Erythroblast (primary cell): ENCODE results near the gene UBE2F.

ENCODE experiments used
- GATA1 ChIP-seq: IDR thresholded peaks from 2 replicates; pipeline ENCODE4 v1.6.1; 2011; ENCODE audit warnings: low read depth, mild to moderate bottlenecking, control low read depth, low read length, moderate library complexity
- POLR2A ChIP-seq: IDR thresholded peaks from 2 replicates; pipeline ENCODE4 v1.6.1; 2011; ENCODE audit warnings: mild to moderate bottlenecking, low read length

DNA sequence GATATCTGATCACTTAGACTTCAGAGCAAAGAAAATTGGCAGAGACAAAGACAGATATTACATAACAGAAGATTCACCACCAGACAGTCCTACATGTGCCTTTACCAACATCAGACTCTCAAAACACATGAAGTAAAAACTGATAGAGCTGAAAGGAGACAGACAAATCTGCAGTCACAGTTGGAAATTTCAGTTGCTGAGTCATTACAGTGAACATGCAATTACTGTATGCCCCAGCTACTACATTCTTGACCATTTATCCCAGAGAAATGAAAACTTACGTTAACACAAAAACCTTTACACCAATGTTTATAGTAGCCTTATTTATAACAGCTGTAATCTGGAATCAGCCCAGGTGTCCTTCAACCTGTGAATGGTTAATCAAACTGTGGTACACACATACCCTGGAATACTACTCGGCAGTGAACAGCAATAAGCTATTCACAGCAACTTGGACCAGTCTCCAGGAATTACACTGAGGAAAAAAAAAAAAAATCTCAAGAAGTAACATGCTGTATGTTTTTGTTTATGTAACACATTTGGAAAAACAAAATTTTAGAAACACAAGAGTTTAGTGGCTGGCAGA lies 86.5 kb downstream of the UBE2F start:
- TF ChIP-seq POLR2A (no peak), GATA1 (no peak)
